K562 (cell line): Measurements from ENCODE around the gene EML1. TPM values are rescaled to one million over a fixed set of nuclear protein-coding genes. Genes with fewer than 3 reads are reported as not detected.

Experiments
- ATAC-seq: fragments of 200-7000 bp; cut with Tn5 transposase; 3 replicates; pipeline ENCODE4 v1.9.1; 2020; ENCODE audit warnings: moderate library complexity
- BruUV-seq: library from RNA; stranded (reverse); fragments of 400-500 nt; replicated peaks from 2 replicates; lab custom pipeline; 2021; lab: Mats Ljungman, UMichigan
- CTCF ChIA-PET: fragments of 300-600 bp; formaldehyde crosslinking; extraction: SDS; loops from one replicate; lab custom pipeline; 2021; ENCODE audit warnings: low intra/inter-chr PET ratio; lab: Yijun Ruan, JAX
- POLR2A ChIA-PET: fragments of 300-600, 350-650 bp; sonication (Branson Sonifier 250); formaldehyde crosslinking; extraction: SDS; loops from one replicate; lab custom pipeline; 2021; ENCODE audit warnings: antibody characterized with exemption, inconsistent platforms; lab: Yijun Ruan, JAX
- DNase-seq, 4 experiments: peaks; one replicate each; pipeline versions ENCODE4 v3.0.0 to v3.0.0-alpha.2; 2011 to 2018; ENCODE audit warnings: low spot score in 3 of 4, mixed read lengths in 3 of 4; ENCODE audit errors: extremely low read depth in 1 of 4
- FAIRE-seq: peaks from 2 replicates; lab custom pipeline; 2011; peaks lifted over from hg19 to GRCh38; lab: Jason Lieb, UNC
- H2AFZ ChIP-seq: 2 replicates; pipeline ENCODE4 v1.6.0; 2011; ENCODE audit warnings: low read depth, low read length, control low read depth, inconsistent platforms
- H3K27ac ChIP-seq: fragments of 200-600 bp; 3 replicates; pipeline ENCODE4 v1.8.0; 2011; ENCODE audit warnings: low read depth, mild to moderate bottlenecking, control low read depth, inconsistent platforms, low read length, moderate library complexity, mixed read lengths; ENCODE audit errors: extremely low read depth
- H3K27me3 ChIP-seq, 2 experiments: fragments of 300-600 bp in 1 of 2; 2 replicates in 1 of 2; 3 replicates in 1 of 2; pipeline versions ENCODE4 v1.6.0 to v1.8.0; 2011; ENCODE audit warnings: inconsistent platforms in 2 of 2, low read length in 2 of 2, mild to moderate bottlenecking in 1 of 2, mixed read lengths in 1 of 2, moderate library complexity in 1 of 2; ENCODE audit not compliant: control insufficient read depth in 2 of 2, insufficient read depth in 2 of 2
- H3K36me3 ChIP-seq: fragments of 300-600 bp; 3 replicates; pipeline ENCODE4 v1.8.0; 2011; ENCODE audit warnings: mild to moderate bottlenecking, low read length, inconsistent platforms; ENCODE audit not compliant: control insufficient read depth, insufficient read depth
- H3K4me1 ChIP-seq, 2 experiments: fragments of 200-600 bp in 1 of 2; replicated peaks in 1 of 2; 2 replicates in 1 of 2; 3 replicates in 1 of 2; pipeline versions ENCODE4 v1.5.1 to v1.8.0; 2011; ENCODE audit warnings: inconsistent platforms in 2 of 2, low read length in 2 of 2, mild to moderate bottlenecking in 1 of 2, mixed read lengths in 1 of 2, moderate library complexity in 1 of 2; ENCODE audit not compliant: control insufficient read depth in 2 of 2, insufficient read depth in 2 of 2
- H3K4me2 ChIP-seq: 2 replicates; pipeline ENCODE4 v1.6.1; 2011; ENCODE audit warnings: low read length, control low read depth, inconsistent platforms, mixed read lengths; ENCODE audit not compliant: insufficient read depth
- H3K4me3 ChIP-seq: fragments of 200-600 bp; sonication (generic), shearing (Covaris generic); 2 replicates; pipeline ENCODE4 v1.5.1; 2016; ENCODE audit warnings: control low read depth, inconsistent platforms
- H3K79me2 ChIP-seq: fragments of 200-600 bp; 3 replicates; pipeline ENCODE4 v1.8.0; 2011; ENCODE audit warnings: low read length, inconsistent platforms; ENCODE audit not compliant: control insufficient read depth, insufficient read depth
- H3K9ac ChIP-seq, 2 experiments: 2 replicates each; pipeline versions ENCODE4 v1.6.0 to v1.6.1; 2011; ENCODE audit warnings: low read depth in 2 of 2, low read length in 2 of 2, control low read depth in 1 of 2, inconsistent platforms in 1 of 2, mild to moderate bottlenecking in 1 of 2, mixed read lengths in 1 of 2; ENCODE audit not compliant: insufficient read depth in 1 of 2
- H3K9me1 ChIP-seq: one replicate; pipeline ENCODE4 v1.6.0; 2011; ENCODE audit warnings: inconsistent platforms, mild to moderate bottlenecking, low read length, moderate library complexity; ENCODE audit not compliant: control insufficient read depth, insufficient read depth
- H3K9me3 ChIP-seq: replicated peaks from 2 replicates; pipeline ENCODE4 v1.5.1; 2011; ENCODE audit warnings: low read depth, low read length, inconsistent platforms; ENCODE audit not compliant: control insufficient read depth, insufficient read depth
- H4K20me1 ChIP-seq: replicated peaks from 2 replicates; pipeline ENCODE4 v1.6.1; 2011; ENCODE audit warnings: low read length, inconsistent platforms, mixed read lengths; ENCODE audit not compliant: control insufficient read depth, insufficient read depth
- BACH1 ChIP-seq: fragments of 200-800 bp; sonication (Bioruptor generic); IDR thresholded peaks from 2 replicates; pipeline ENCODE4 v1.6.1; 2016; ENCODE audit warnings: missing genetic modification characterization, missing compliant biosample characterization
- DIDO1 ChIP-seq: fragments of 450-650 bp; IDR thresholded peaks from 2 replicates; pipeline ENCODE4 v1.6.1; 2016; ENCODE audit warnings: low read depth, missing biosample characterization, missing genetic modification characterization
- MEF2A ChIP-seq: IDR thresholded peaks from 2 replicates; pipeline ENCODE4 v1.6.1; 2011; ENCODE audit warnings: low read depth, mild to moderate bottlenecking, low read length, moderate library complexity; ENCODE audit not compliant: control insufficient read depth
- PCBP1 ChIP-seq: fragments of 200-400 bp; formaldehyde crosslinking; IDR thresholded peaks from 2 replicates; pipeline ENCODE4 v1.6.1; 2018; ENCODE audit warnings: mild to moderate bottlenecking, low read depth, low read length; ENCODE audit not compliant: poor library complexity, severe bottlenecking
- SAFB2 ChIP-seq: fragments of 200-400 bp; formaldehyde crosslinking; IDR thresholded peaks from 2 replicates; pipeline ENCODE4 v1.6.1; 2018; ENCODE audit warnings: borderline replicate concordance, low read length, low read depth, moderate library complexity; ENCODE audit not compliant: severe bottlenecking
- SIN3B ChIP-seq: fragments of 450-650 bp; IDR thresholded peaks from 2 replicates; pipeline ENCODE4 v1.6.1; 2017; ENCODE audit warnings: low read depth, mild to moderate bottlenecking, moderate library complexity
- TFAM ChIP-seq: fragments of 250-450 bp; sonication (Bioruptor Pico); conservative IDR thresholded peaks from 2 replicates; pipeline ENCODE4 v1.5.0; 2021; ENCODE audit warnings: mild to moderate bottlenecking, moderate library complexity
- ZNF316 ChIP-seq: fragments of 450-650 bp; IDR thresholded peaks from 2 replicates; pipeline ENCODE4 v1.6.1; 2016
- WGBS: fragments of 100-300 bp; shearing (Covaris generic); methylation state at CpG from one replicate; pipeline ENCODE4 v1.1.6; 2016; ENCODE audit warnings: low coverage, mixed read lengths; ENCODE audit not compliant: insufficient coverage; ENCODE audit errors: missing lambda C conversion rate; 5-methylcytosine and 5-hydroxymethylcytosine counted together
- in situ Hi-C: fragments of 300-500 bp; cut with MboI; formaldehyde crosslinking; loops from 4 replicates; pipeline ENCODE4 v1.15.0; 2018; ENCODE audit warnings: inconsistent platforms, mixed read lengths
- intact Hi-C: fragments of 100-400 bp; cut with micrococcal nuclease; formaldehyde crosslinking; loops from 2 replicates; pipeline ENCODE4 v1.14.2; 2022
- polyA plus RNA-seq, 8 experiments: library from polyadenylated mRNA; depleted of rRNA in 4 of 8; stranded (reverse) in 5 of 8; unstranded in 3 of 8; fragments of >200 nt; fragmentation: Nextera tagmentation in 2 of 8; fragmentation: Illumina TruSeq in 1 of 8; extraction: Ambion mirVana in 2 of 8; extraction: Trizol in 1 of 8; gene quantifications; 2 replicates each; pipeline versions ENCODE4 v1.2.1 to v1.2.3, GENCODE V29; 2011 to 2014; ENCODE audit warnings: inconsistent platforms in 1 of 8, missing spikeins in 1 of 8
- total RNA-seq, 7 experiments: library from RNA; depleted of rRNA in 6 of 7; stranded (reverse); fragments of >200 nt in 6 of 7; fragmentation: Illumina TruSeq in 2 of 7; extraction: Trizol in 2 of 7; gene quantifications; 2 replicates each; pipeline versions ENCODE4 v1.2.1 to v1.2.3, GENCODE V29; 2011 to 2021; ENCODE audit warnings: low replicate concordance in 1 of 7
- TF ChIP-seq, protein P1 (sequence below): fragments of 250-450 bp; sonication (Bioruptor Pico); IDR thresholded peaks from 2 replicates; pipeline ENCODE4 v1.4.0; 2020; ENCODE audit warnings: borderline replicate concordance
- TF ChIP-seq, protein P2 (sequence below), 3 experiments: IDR thresholded peaks in 2 of 3; conservative IDR thresholded peaks in 1 of 3; 2 replicates each; pipeline ENCODE4 v1.5.1; 2011 to 2012; ENCODE audit warnings: low read length in 3 of 3, mild to moderate bottlenecking in 3 of 3, control low read depth in 2 of 3, improper control_type of control experiment in 1 of 3, inconsistent platforms in 1 of 3, low read depth in 1 of 3, mixed read lengths in 1 of 3, moderate library complexity in 1 of 3; ENCODE audit not compliant: insufficient read depth in 2 of 3
- TF ChIP-seq, protein P3 (sequence below), 2 experiments: IDR thresholded peaks; 2 replicates each; pipeline ENCODE4 v1.6.1; 2012; ENCODE audit warnings: improper control_type of control experiment in 2 of 2, low read depth in 2 of 2, low read length in 2 of 2, borderline replicate concordance in 1 of 2

Gene EML1
- total and polyA plus RNA-seq, 9 of the 15 experiments (the other 6 are each of a cell fraction or from before 2014, with no cell fraction given), result 0.01 to 0.35 (median 0.07) TPM; not detected in 2

DNA sequence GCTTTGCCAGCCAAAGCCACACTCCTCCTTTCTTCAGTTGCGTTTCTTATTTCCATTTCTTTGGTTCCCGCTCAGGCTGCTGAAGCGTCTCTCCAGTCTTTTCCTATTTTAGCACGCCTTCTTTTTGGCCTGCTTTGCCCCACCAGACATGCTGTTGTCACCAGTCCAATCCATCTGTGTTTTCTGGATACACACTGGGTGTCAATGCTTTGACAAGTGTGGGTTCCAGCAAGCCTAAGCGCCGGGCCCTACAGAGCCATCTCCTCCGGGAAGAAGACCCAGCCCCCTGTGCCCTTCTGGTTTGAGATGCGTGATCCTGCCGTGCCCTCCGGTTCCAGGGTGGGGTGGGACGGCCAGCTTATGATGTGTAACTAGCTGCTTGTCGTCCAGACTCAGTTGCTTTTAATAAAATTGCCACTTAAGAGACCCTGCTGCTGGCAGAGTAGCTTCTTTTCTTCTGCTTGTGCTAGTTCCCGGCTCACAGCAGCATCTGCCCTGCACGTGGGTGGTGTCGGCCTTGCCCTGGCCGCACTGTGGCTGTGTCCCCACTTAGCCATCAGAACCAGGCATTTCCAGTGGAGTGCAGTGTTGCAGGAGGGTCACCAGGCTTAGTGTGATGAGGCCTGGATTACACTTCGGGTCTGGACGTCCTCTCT lies 29.7 kb downstream of the EML1 start (continued):
- TF ChIP-seq, protein P1, sequence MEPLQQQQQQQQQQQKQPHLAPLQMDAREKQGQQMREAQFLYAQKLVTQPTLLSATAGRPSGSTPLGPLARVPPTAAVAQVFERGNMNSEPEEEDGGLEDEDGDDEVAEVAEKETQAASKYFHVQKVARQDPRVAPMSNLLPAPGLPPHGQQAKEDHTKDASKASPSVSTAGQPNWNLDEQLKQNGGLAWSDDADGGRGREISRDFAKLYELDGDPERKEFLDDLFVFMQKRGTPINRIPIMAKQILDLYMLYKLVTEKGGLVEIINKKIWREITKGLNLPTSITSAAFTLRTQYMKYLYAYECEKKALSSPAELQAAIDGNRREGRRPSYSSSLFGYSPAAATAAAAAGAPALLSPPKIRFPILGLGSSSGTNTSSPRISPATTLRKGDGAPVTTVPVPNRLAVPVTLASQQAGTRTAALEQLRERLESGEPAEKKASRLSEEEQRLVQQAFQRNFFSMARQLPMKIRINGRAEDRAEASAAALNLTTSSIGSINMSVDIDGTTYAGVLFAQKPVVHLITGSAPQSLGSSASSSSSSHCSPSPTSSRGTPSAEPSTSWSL (CRISPR knock-in tag), result no peak

DNA sequence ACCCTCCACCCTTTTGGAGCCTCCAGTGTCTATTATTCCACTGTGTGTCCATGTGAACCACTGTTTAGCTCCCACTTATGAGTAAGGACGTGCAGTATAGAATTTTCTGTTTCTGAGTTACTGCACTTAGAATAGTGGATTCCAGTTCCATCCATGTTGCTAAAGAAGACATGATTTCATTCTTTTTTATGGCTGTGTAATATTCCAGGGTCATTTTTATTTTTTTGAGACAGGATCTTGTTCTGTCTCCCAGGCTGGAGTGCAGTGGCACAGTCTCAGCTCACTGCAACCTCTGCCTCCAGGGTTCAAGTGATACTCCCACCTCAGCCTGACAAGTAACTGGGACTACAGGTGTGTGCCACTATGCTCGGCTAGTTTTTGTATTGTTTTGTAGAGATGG lies 31.6 kb downstream of the EML1 start:
- in situ Hi-C loops (no loop called here), intact Hi-C loops (no loop called here)
- Histone ChIP-seq H3K27me3 (peaks cover 8 to 42% of the 10 kb centered on the region in 2 experiments), H3K4me2 (no peak overlapping the region), H3K9me1 (no peaks in the 10 kb centered on the region), H3K79me2 (no peaks in the 10 kb centered on the region), H4K20me1 (no peaks in the 10 kb centered on the region), H2AFZ (no peak overlapping the region), H3K4me1 (no peaks in the 10 kb centered on the region), H3K9me3 (no peaks in the 10 kb centered on the region), H3K27ac (no peak overlapping the region), H3K9ac (no peak overlapping the region), H3K4me3 (no peak overlapping the region), H3K36me3 (no peaks in the 10 kb centered on the region)
- DNase-seq (no peak), ATAC-seq (no peak), FAIRE-seq (no peak)
- ChIA-PET CTCF (no interaction called here), POLR2A (no interaction called here)
- BruUV-seq, result no TSS peak
- WGBS, result 0% methylated on average over 2 of the region's 2 CpGs
- TF ChIP-seq BACH1 (tag) (no peak), PCBP1 (no peak), TFAM (CRISPR knock-in tag) (no peak), ZNF316 (no peak), MEF2A (no peak), DIDO1 (tag) (no peak), SIN3B (no peak), SAFB2 (no peak)
- TF ChIP-seq, protein P2, sequence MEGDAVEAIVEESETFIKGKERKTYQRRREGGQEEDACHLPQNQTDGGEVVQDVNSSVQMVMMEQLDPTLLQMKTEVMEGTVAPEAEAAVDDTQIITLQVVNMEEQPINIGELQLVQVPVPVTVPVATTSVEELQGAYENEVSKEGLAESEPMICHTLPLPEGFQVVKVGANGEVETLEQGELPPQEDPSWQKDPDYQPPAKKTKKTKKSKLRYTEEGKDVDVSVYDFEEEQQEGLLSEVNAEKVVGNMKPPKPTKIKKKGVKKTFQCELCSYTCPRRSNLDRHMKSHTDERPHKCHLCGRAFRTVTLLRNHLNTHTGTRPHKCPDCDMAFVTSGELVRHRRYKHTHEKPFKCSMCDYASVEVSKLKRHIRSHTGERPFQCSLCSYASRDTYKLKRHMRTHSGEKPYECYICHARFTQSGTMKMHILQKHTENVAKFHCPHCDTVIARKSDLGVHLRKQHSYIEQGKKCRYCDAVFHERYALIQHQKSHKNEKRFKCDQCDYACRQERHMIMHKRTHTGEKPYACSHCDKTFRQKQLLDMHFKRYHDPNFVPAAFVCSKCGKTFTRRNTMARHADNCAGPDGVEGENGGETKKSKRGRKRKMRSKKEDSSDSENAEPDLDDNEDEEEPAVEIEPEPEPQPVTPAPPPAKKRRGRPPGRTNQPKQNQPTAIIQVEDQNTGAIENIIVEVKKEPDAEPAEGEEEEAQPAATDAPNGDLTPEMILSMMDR (IDR thresholded peaks at IDR 0.05 in 2 of 3, conservative IDR thresholded peaks at IDR 0.05 in 1 of 3; ENCODE audit: insufficient read depth in 2 of 3, low read depth in 1 of 3, low read length in 3 of 3), result no peak
- TF ChIP-seq, protein P3, sequence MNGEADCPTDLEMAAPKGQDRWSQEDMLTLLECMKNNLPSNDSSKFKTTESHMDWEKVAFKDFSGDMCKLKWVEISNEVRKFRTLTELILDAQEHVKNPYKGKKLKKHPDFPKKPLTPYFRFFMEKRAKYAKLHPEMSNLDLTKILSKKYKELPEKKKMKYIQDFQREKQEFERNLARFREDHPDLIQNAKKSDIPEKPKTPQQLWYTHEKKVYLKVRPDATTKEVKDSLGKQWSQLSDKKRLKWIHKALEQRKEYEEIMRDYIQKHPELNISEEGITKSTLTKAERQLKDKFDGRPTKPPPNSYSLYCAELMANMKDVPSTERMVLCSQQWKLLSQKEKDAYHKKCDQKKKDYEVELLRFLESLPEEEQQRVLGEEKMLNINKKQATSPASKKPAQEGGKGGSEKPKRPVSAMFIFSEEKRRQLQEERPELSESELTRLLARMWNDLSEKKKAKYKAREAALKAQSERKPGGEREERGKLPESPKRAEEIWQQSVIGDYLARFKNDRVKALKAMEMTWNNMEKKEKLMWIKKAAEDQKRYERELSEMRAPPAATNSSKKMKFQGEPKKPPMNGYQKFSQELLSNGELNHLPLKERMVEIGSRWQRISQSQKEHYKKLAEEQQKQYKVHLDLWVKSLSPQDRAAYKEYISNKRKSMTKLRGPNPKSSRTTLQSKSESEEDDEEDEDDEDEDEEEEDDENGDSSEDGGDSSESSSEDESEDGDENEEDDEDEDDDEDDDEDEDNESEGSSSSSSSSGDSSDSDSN (IDR thresholded peaks at IDR 0.05; ENCODE audit: borderline replicate concordance in 1 of 2, low read depth in 2 of 2, low read length in 2 of 2), result no peak
